Liver (tissue), 9 donors: ENCODE results near the gene ELL2. TPM values are rescaled to one million over a fixed set of nuclear protein-coding genes. Genes with fewer than 3 reads are reported as not detected.

Experiments
- DNase-seq: peaks from one replicate; pipeline ENCODE4 v3.0.0-alpha.2; 2017; ENCODE audit warnings: low spot score
- H3K27ac ChIP-seq, 2 donors: one replicate each; pipeline ENCODE4 v1.7.0; 2013; ENCODE audit warnings: inconsistent platforms in 2 of 2, low read length in 2 of 2, control low read depth in 1 of 2, low read depth in 1 of 2, mild to moderate bottlenecking in 1 of 2
- H3K27me3 ChIP-seq, 4 donors: one replicate each; pipeline versions ENCODE4 v1.6.1 to v1.7.0; 2013; ENCODE audit warnings: low read length in 3 of 4, inconsistent platforms in 1 of 4, mild to moderate bottlenecking in 1 of 4, moderate library complexity in 1 of 4; ENCODE audit not compliant: control insufficient read depth in 4 of 4, insufficient read depth in 4 of 4
- H3K36me3 ChIP-seq, 4 donors: one replicate each; pipeline versions ENCODE4 v1.6.1 to v1.7.0; 2013; ENCODE audit warnings: low read length in 3 of 4, mild to moderate bottlenecking in 3 of 4, low read depth in 1 of 4, moderate library complexity in 1 of 4; ENCODE audit not compliant: control insufficient read depth in 4 of 4, insufficient read depth in 3 of 4
- H3K4me1 ChIP-seq, 4 donors: one replicate each; pipeline versions ENCODE4 v1.6.1 to v1.7.0; 2013; ENCODE audit warnings: low read length in 3 of 4, mild to moderate bottlenecking in 3 of 4, moderate library complexity in 1 of 4; ENCODE audit not compliant: control insufficient read depth in 4 of 4, insufficient read depth in 4 of 4
- H3K4me3 ChIP-seq, 3 donors: one replicate each; pipeline versions ENCODE4 v1.6.1 to v1.7.0; 2013; ENCODE audit warnings: low read length in 3 of 3, control low read depth in 1 of 3, low read depth in 1 of 3, mild to moderate bottlenecking in 1 of 3
- H3K9ac ChIP-seq, 2 donors: one replicate each; pipeline ENCODE4 v1.7.0; 2013; ENCODE audit warnings: low read length in 2 of 2, mild to moderate bottlenecking in 2 of 2, moderate library complexity in 2 of 2, control low read depth in 1 of 2, low read depth in 1 of 2
- H3K9me3 ChIP-seq, 4 donors: one replicate each; pipeline versions ENCODE4 v1.6.1 to v1.7.0; 2013; ENCODE audit warnings: low read length in 3 of 4; ENCODE audit not compliant: control insufficient read depth in 4 of 4
- ATF3 ChIP-seq: IDR thresholded peaks from 2 replicates; pipeline ENCODE4 v1.6.1; 2016; ENCODE audit warnings: antibody characterized with exemption
- CTCF ChIP-seq: fragments of 150-350 bp; IDR thresholded peaks from 2 replicates; pipeline ENCODE4 v1.5.1; 2017; ENCODE audit warnings: improper control_type of control experiment, low read depth, low read length; ENCODE audit not compliant: missing input control
- FOXA1 ChIP-seq: IDR thresholded peaks from 2 replicates; pipeline ENCODE4 v1.6.1; 2016; ENCODE audit warnings: antibody characterized with exemption
- FOXA2 ChIP-seq: IDR thresholded peaks from 2 replicates; pipeline ENCODE4 v1.6.1; 2016; ENCODE audit warnings: antibody characterized with exemption
- GABPA ChIP-seq, 2 donors: IDR thresholded peaks in 1 of 2; conservative IDR thresholded peaks in 1 of 2; 2 replicates each; pipeline ENCODE4 v1.6.1; 2016; ENCODE audit warnings: antibody characterized with exemption in 2 of 2, mild to moderate bottlenecking in 1 of 2, moderate library complexity in 1 of 2
- HNF4G ChIP-seq: IDR thresholded peaks from 2 replicates; pipeline ENCODE4 v1.6.1; 2016; ENCODE audit warnings: antibody characterized with exemption
- JUND ChIP-seq, 2 donors: IDR thresholded peaks; 2 replicates each; pipeline ENCODE4 v1.6.1; 2016; ENCODE audit warnings: antibody characterized with exemption in 2 of 2
- RAD21 ChIP-seq, 2 donors: IDR thresholded peaks; 2 replicates each; pipeline ENCODE4 v1.6.1; 2016; ENCODE audit warnings: antibody characterized with exemption in 2 of 2, mild to moderate bottlenecking in 2 of 2
- REST ChIP-seq: IDR thresholded peaks from 2 replicates; pipeline ENCODE4 v1.6.1; 2016; ENCODE audit warnings: antibody characterized with exemption, mild to moderate bottlenecking
- RXRA ChIP-seq, 2 donors: IDR thresholded peaks; 2 replicates each; pipeline ENCODE4 v1.6.1; 2017 to 2018; ENCODE audit warnings: antibody characterized with exemption in 2 of 2, mild to moderate bottlenecking in 1 of 2
- SP1 ChIP-seq: IDR thresholded peaks from 2 replicates; pipeline ENCODE4 v1.6.1; 2018; ENCODE audit warnings: antibody characterized with exemption, mild to moderate bottlenecking
- TAF1 ChIP-seq: conservative IDR thresholded peaks from 2 replicates; pipeline ENCODE4 v1.6.1; 2016; ENCODE audit warnings: antibody characterized with exemption, mild to moderate bottlenecking
- YY1 ChIP-seq: IDR thresholded peaks from 2 replicates; pipeline ENCODE4 v1.6.1; 2016; ENCODE audit warnings: antibody characterized with exemption, mild to moderate bottlenecking
- WGBS: extraction: QIAGEN DNeasy Blood & Tissue Kit; methylation state at CpG from one replicate; pipeline ENCODE4 v1.1.7; 2013; 5-methylcytosine and 5-hydroxymethylcytosine counted together
- polyA plus RNA-seq, 2 donors: library from polyadenylated mRNA; stranded (reverse) in 1 of 2; unstranded in 1 of 2; fragments of 200-250 nt in 1 of 2; fragments of >200 nt in 1 of 2; fragmentation: Nextera tagmentation in 1 of 2; extraction: Ambion mirVana in 1 of 2; gene quantifications; one replicate each; pipeline versions ENCODE4 v1.2.1 to v1.2.3, GENCODE V29; 2013 to 2015
- total RNA-seq, 2 donors: library from RNA; depleted of rRNA; stranded (reverse); fragments of >200 nt; gene quantifications; one replicate each; pipeline ENCODE4 v1.2.3, GENCODE V29; 2014
- TF ChIP-seq, protein P1 (sequence below): IDR thresholded peaks from 2 replicates; pipeline ENCODE4 v1.6.1; 2016; ENCODE audit warnings: antibody characterized with exemption
- donor health status: healthy.
- donor health status: healthy.
- donor health status: healthy.
- donor health status: healthy.
- donor health status: healthy.

Gene ELL2
- total and polyA plus RNA-seq, 4 donors: 21.0 to 64.5 (median 45.9) TPM

DNA sequence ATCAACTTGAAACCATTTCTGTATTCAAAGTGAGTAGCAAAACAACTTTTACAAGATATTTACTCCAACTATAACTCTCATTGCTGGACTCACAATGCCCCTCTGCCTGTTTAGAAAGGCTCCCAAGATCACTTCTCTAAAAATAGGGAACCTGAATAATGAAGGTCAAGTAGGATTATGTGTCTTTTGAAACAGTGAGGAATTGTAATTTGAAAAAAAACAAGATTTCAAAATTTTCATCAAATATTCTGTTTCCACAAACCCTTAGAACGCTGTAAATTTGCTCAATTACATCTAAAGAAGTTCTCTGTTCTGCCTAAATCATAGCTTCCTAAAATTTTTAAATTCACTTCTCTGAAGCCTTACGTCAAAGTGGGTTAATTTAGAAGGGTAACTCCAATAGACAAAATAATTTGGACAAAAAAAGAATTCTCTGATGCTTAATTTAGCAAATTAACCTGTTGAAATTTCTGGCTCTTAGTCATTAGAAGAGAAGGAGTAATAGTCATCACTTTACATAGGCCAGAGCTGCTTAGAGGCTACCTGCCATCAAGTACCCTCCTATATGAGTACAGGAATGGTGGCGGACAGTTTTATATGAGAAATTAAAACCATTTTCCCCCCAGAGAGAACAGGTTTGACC is 4.0 kb downstream of the ELL2 start:
- H3K27ac ChIP-seq: peak overlapping the region; percentile 29 to 98
- no peak for DNase-seq
- peak overlapping the region in 1 of 2 donors; percentile 5 for H3K9ac ChIP-seq
- H3K36me3 ChIP-seq: peaks cover 0 to 7% (median 3%) of the 10 kb centered on the region in 4 donors
- no peaks in the 10 kb centered on the region for H3K27me3 ChIP-seq
- TF ChIP-seq RAD21 (IDR thresholded peaks at IDR 0.05): no peak
- H3K9me3 ChIP-seq: no peaks in the 10 kb centered on the region
- H3K4me1 ChIP-seq: peaks cover 5 to 55% (median 22%) of the 10 kb centered on the region in 4 donors
- peak overlapping the region; percentile 89 to 94 (median 93) for H3K4me3 ChIP-seq
- WGBS: 50% methylated on average over 3 of the region's 3 CpGs

DNA sequence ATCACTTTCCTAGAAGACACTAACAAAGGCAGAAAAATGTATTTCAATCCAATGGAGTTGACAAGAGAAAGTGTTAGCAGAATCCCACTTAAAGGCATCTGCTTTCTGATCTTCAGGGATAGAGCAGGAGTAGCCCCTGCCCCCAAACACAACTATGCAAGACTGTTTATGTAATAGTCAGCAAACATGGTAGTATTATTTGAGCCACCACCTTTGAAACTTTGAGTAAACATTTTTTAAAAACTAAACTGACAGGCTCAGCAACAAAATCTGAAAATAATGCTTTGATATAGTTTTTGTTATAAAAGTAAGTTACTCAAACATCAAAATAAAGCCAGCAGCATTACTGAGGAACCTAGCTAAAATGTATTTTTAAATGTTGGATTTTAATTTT is 4.8 kb downstream of the ELL2 start:
- Histone ChIP-seq H3K36me3 (peaks cover 0 to 7% (median 4%) of the 10 kb centered on the region in 4 donors), H3K9ac (no peak overlapping the region), H3K27ac (no peak overlapping the region), H3K9me3 (no peaks in the 10 kb centered on the region), H3K27me3 (no peaks in the 10 kb centered on the region), H3K4me1 (peaks cover 5 to 52% (median 24%) of the 10 kb centered on the region in 4 donors), H3K4me3 (peak overlapping the region in 2 of 3 donors; percentile 7 to 14)
- DNase-seq: no peak
- TF ChIP-seq FOXA2: no peak
- peak; percentile 54 for TF ChIP-seq YY1
- TF ChIP-seq RAD21 (IDR thresholded peaks at IDR 0.05): peak in 1 of 2 donors; percentile 13

DNA sequence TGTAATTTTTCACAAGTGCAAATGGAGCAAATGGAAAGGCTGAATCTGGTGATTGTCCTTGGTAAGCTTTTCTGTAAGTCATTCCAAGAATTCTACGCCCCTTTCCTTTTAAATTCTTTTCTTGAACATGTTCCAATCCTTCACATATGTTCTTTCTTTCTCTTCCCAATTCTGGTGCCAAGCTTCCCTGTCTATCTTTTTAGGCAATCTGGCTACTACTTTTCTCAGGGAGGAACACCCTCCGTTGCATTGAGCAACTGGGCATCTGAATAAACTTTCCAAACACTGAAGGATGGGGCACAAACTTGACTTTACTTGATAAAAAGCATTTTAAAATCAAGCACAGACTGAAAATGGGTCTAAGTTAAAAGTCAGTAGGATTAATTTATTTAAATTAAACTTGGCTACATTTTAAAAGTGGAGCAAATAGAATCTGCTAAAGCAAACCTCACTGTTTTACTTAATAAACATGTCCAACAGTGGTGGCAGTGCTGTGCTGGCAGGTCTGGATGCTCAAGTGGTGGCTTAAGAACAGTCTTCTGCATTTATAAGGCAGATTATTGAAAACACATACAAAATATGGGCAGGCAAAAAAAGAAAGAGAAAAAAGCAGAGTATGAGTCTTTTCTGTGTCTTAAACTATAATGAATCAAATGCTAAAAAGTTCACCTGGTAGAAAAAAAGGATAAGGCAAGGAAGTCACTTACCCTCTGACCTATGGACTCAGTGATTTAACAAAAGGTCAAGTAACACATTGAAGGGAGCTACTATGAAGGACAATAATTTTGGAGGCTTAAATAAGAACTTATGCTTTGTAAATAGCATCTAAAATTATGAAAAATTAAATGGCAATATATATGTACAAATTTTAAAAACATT is 5.4 kb downstream of the ELL2 start:
- peaks cover 4 to 10% (median 4%) of the 10 kb centered on the region in 4 donors for H3K36me3 ChIP-seq
- no peak overlapping the region for H3K9ac ChIP-seq
- H3K27ac ChIP-seq: peak overlapping the region in 1 of 2 donors; percentile 16
- no peak for DNase-seq
- no peaks in the 10 kb centered on the region for H3K27me3 ChIP-seq
- H3K9me3 ChIP-seq: no peaks in the 10 kb centered on the region
- WGBS: 44% methylated on average over 2 of the region's 2 CpGs
- TF ChIP-seq TAF1 (no peak), HNF4G (no peak), RAD21 (IDR thresholded peaks at IDR 0.05) (no peak), FOXA1 (no peak), GABPA (IDR thresholded peaks at IDR 0.05 in 1 of 2, conservative IDR thresholded peaks at IDR 0.05 in 1 of 2) (no peak), YY1 (no peak), ATF3 (no peak), CTCF (no peak), JUND (IDR thresholded peaks at IDR 0.05) (no peak), RXRA (IDR thresholded peaks at IDR 0.05) (no peak), FOXA2 (no peak), REST (no peak), SP1 (no peak)
- TF ChIP-seq, protein P1, sequence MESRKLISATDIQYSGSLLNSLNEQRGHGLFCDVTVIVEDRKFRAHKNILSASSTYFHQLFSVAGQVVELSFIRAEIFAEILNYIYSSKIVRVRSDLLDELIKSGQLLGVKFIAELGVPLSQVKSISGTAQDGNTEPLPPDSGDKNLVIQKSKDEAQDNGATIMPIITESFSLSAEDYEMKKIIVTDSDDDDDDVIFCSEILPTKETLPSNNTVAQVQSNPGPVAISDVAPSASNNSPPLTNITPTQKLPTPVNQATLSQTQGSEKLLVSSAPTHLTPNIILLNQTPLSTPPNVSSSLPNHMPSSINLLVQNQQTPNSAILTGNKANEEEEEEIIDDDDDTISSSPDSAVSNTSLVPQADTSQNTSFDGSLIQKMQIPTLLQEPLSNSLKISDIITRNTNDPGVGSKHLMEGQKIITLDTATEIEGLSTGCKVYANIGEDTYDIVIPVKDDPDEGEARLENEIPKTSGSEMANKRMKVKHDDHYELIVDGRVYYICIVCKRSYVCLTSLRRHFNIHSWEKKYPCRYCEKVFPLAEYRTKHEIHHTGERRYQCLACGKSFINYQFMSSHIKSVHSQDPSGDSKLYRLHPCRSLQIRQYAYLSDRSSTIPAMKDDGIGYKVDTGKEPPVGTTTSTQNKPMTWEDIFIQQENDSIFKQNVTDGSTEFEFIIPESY: no peak
- H3K4me3 ChIP-seq: no peak overlapping the region
- peaks cover 5 to 55% (median 25%) of the 10 kb centered on the region in 4 donors for H3K4me1 ChIP-seq
